ENCODE measurements around the gene CD109.

- TF ChIP-seq GATA2 (IDR thresholded peaks at IDR 0.05; ENCODE audit: low read depth, low read length) = no peak
- no peak for TF ChIP-seq GATA3 (IDR thresholded peaks at IDR 0.05; ENCODE audit: low read depth, low read length)
These were observed 121.2 kb downstream of the CD109 start for GRCh38 chr6:73817253-73817652.

Data from SH-SY5Y (cell line).